Measurements from ENCODE around the gene MAGEC2.

The MAGEC2 gene

DNA sequence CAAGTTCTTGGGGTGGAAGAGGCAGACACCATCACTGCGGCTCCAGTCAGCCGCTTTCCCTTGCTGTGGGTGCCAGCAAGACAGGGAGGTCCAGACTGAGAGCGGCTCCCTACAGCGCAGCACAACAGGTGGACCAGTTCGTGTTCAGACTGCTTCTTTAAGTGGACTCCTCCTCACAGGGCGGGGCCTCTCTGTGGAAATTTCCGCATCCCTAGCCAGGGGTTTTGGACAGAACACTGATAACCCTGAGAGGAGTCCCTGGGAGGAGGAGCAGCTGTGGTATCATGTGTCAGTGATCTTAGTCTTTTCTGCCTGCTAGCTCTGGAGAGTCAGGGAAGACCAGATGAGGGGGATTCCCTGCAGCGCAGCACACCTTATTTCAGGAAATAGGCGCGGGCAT lies 48.5 kb downstream of the MAGEC2 start:
- TF ChIP-seq, protein P1, sequence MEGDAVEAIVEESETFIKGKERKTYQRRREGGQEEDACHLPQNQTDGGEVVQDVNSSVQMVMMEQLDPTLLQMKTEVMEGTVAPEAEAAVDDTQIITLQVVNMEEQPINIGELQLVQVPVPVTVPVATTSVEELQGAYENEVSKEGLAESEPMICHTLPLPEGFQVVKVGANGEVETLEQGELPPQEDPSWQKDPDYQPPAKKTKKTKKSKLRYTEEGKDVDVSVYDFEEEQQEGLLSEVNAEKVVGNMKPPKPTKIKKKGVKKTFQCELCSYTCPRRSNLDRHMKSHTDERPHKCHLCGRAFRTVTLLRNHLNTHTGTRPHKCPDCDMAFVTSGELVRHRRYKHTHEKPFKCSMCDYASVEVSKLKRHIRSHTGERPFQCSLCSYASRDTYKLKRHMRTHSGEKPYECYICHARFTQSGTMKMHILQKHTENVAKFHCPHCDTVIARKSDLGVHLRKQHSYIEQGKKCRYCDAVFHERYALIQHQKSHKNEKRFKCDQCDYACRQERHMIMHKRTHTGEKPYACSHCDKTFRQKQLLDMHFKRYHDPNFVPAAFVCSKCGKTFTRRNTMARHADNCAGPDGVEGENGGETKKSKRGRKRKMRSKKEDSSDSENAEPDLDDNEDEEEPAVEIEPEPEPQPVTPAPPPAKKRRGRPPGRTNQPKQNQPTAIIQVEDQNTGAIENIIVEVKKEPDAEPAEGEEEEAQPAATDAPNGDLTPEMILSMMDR (IDR thresholded peaks at IDR 0.05; ENCODE audit: low read depth, low read length): no peak
- DNase-seq (ENCODE audit: low read depth in 2 of 2): no peak
- H3K4me3 ChIP-seq (replicated peaks in 1 of 2; ENCODE audit: low read depth in 2 of 2, low read length in 2 of 2): no peak overlapping the region
